Smooth muscle cell (in vitro differentiated cells): ENCODE data around the gene FBN3. TPM values are rescaled to one million over a fixed set of nuclear protein-coding genes. Genes with fewer than 3 reads are reported as not detected.

Experiments used
- DNase-seq: peaks from one replicate; lab custom pipeline; 2025; ENCODE audit not compliant: unreplicated experiment; lab: John Stamatoyannopoulos, UW
- H2AFZ ChIP-seq: fragments of 200-600 bp; sonication (generic); 2 replicates; pipeline ENCODE4 v1.6.0; 2016; ENCODE audit warnings: antibody characterized with exemption, low read depth, mild to moderate bottlenecking
- H3F3A ChIP-seq: fragments of 200-600 bp; sonication (generic); 2 replicates; pipeline ENCODE4 v1.6.0; 2017; ENCODE audit warnings: antibody characterized with exemption, low read depth
- H3K27ac ChIP-seq: fragments of 200-600 bp; sonication (generic); 2 replicates; pipeline ENCODE4 v1.5.1; 2016; ENCODE audit warnings: low read depth, mild to moderate bottlenecking
- H3K27me3 ChIP-seq: fragments of 200-600 bp; sonication (generic); 2 replicates; pipeline ENCODE4 v1.6.1; 2016; ENCODE audit warnings: low read depth, mild to moderate bottlenecking
- H3K36me3 ChIP-seq: fragments of 200-600 bp; sonication (generic); 2 replicates; pipeline ENCODE4 v1.5.1; 2016; ENCODE audit warnings: low read depth
- H3K4me1 ChIP-seq: fragments of 200-600 bp; sonication (generic); 2 replicates; pipeline ENCODE4 v1.5.1; 2016; ENCODE audit warnings: low read depth
- H3K4me2 ChIP-seq: fragments of 200-600 bp; sonication (generic); 2 replicates; pipeline ENCODE4 v1.6.0; 2016; ENCODE audit warnings: mild to moderate bottlenecking
- H3K4me3 ChIP-seq: fragments of 200-600 bp; sonication (generic); 2 replicates; pipeline ENCODE4 v1.5.1; 2016; ENCODE audit warnings: mild to moderate bottlenecking
- H3K79me2 ChIP-seq: fragments of 200-600 bp; sonication (generic); 2 replicates; pipeline ENCODE4 v1.6.0; 2016; ENCODE audit warnings: low read depth, mild to moderate bottlenecking
- H3K9ac ChIP-seq: fragments of 200-600 bp; sonication (generic); 2 replicates; pipeline ENCODE4 v1.6.0; 2016; ENCODE audit warnings: low read depth
- H3K9me3 ChIP-seq: fragments of 200-600 bp; sonication (generic); replicated peaks from 2 replicates; pipeline ENCODE4 v1.5.1; 2016; ENCODE audit warnings: low read depth
- H4K20me1 ChIP-seq: fragments of 200-600 bp; sonication (generic); 2 replicates; pipeline ENCODE4 v1.6.0; 2016; ENCODE audit warnings: low read depth
- CTCF ChIP-seq: fragments of 200-600 bp; sonication (generic); IDR thresholded peaks from 2 replicates; pipeline ENCODE4 v1.5.1; 2017; ENCODE audit warnings: borderline replicate concordance, mild to moderate bottlenecking, antibody characterized with exemption; ENCODE audit not compliant: insufficient read depth, poor library complexity, severe bottlenecking
- WGBS: methylation state at CpG from one replicate; pipeline ENCODE4 v1.1.7; 2016; ENCODE audit warnings: low lambda C conversion rate; 5-methylcytosine and 5-hydroxymethylcytosine counted together
- polyA plus RNA-seq: library from polyadenylated mRNA; unstranded; fragments of >200 nt; fragmentation: Nextera tagmentation; extraction: Ambion mirVana; gene quantifications from 2 replicates; pipeline ENCODE4 v1.2.1, GENCODE V29; 2016
- total RNA-seq: library from RNA; depleted of rRNA; stranded (reverse); fragments of >200 nt; gene quantifications from 2 replicates; pipeline ENCODE4 v1.2.3, GENCODE V29; 2014

The FBN3 gene
- total and polyA plus RNA-seq, 2 experiments from 2014 or later, result not detected

DNA sequence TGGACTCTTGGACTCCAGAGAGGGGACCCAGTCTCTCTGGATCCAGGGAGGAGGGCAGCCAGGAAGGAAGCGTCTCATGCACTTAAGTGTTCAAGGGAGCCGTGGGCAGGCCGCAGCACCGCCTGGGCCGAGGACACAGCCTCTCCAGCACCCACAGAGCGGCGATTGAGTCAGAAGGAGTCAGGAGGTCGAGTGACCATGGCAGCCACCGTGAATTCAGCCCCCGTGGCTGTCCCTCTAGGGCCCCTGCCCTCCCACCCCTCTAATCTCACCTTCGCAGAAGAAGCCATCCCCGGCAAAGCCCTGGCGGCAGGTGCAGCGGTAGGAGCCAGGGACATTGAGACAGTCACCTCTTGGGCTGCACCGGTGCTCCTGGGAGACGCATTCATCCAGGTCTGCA is 38.0 kb downstream of the FBN3 start:
- H3K9ac ChIP-seq, result no peak overlapping the region
- no peak overlapping the region for H3K4me3 ChIP-seq
- H3K9me3 ChIP-seq, result no peaks in the 10 kb centered on the region
- no peaks in the 10 kb centered on the region for H3K27me3 ChIP-seq
- no peaks in the 10 kb centered on the region for H4K20me1 ChIP-seq
- no peak for DNase-seq
- no peak overlapping the region for H3K4me2 ChIP-seq
- no peak overlapping the region for H2AFZ ChIP-seq
- H3F3A ChIP-seq, result no peaks in the 10 kb centered on the region
- H3K79me2 ChIP-seq, result no peaks in the 10 kb centered on the region
- H3K4me1 ChIP-seq, result no peaks in the 10 kb centered on the region
- TF ChIP-seq CTCF, result no peak
- H3K27ac ChIP-seq, result no peak overlapping the region
- no peaks in the 10 kb centered on the region for H3K36me3 ChIP-seq
- WGBS, result 91% methylated on average over 16 of the region's 16 CpGs

DNA sequence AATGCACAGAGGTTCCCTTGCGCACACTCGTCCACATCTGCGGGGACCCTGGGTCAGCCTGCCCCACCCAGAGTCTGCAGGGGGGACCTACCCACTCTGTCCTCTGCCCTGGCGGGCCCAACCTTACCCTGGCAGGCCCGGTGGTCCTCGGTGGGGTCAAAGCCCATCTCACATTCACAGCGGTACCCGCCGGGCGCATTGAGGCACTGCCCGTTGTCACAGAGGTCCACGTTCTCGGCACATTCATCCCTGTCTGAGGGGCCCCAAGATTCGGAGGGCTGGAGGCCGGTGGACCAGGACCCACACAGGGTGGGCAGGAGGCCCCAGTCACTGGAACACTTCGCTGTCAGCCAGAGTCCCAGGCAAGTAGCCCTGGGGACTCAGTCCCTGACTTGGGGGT is 38.5 kb downstream of the FBN3 start:
- no peak for DNase-seq
- Histone ChIP-seq H3K4me3 (no peak overlapping the region), H3K27ac (no peak overlapping the region), H3K9me3 (no peaks in the 10 kb centered on the region), H3K79me2 (no peaks in the 10 kb centered on the region), H3F3A (no peaks in the 10 kb centered on the region), H3K9ac (no peak overlapping the region), H3K36me3 (no peaks in the 10 kb centered on the region), H3K4me1 (no peaks in the 10 kb centered on the region), H3K4me2 (no peak overlapping the region), H2AFZ (no peak overlapping the region), H4K20me1 (no peaks in the 10 kb centered on the region), H3K27me3 (no peaks in the 10 kb centered on the region)
- TF ChIP-seq CTCF, result no peak
- over 99% methylated on average over 16 of the region's 16 CpGs for WGBS

DNA sequence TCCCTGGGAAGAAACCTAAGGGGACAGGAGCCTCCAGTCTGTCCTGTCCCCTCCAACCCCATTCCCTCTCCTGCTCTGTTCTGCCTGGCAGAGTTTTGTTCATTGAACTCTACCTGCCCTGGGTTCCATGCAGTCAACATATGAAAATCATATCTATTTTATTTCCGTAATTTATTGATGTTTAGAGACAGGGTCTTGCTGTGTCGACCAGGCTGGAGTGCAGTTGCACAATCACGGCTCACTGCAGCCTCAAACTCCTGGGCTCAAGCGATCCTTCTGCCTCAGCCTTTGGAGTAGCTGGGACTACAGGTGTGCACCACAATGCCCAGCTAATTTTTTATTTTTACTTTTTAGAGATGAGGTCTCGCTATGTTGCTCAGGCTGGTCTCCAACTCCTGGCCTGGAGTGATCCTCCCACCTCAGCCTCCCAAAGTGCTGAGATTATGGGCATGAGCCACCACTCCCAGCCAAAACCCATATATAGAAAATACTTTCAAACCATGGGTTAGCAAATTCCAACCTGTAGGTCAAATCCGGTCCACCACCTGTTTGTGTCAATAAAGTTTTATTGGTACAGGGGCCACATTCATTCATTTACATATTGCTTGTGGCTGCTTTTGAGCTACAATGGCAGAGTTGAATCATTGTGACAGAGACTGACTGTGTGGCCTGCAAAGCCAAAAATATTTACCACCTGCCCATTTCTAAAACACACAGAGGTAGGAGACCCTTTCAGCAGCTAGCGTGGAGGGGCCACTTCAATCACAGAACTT is 39.3 kb downstream of the FBN3 start:
- WGBS, result 99% methylated on average over 7 of the region's 7 CpGs
- Histone ChIP-seq H3K27ac (no peak overlapping the region), H4K20me1 (no peaks in the 10 kb centered on the region), H2AFZ (no peak overlapping the region), H3F3A (no peaks in the 10 kb centered on the region), H3K4me1 (no peaks in the 10 kb centered on the region), H3K9ac (no peak overlapping the region), H3K4me3 (no peak overlapping the region), H3K36me3 (no peaks in the 10 kb centered on the region), H3K27me3 (no peaks in the 10 kb centered on the region), H3K9me3 (no peaks in the 10 kb centered on the region), H3K79me2 (no peaks in the 10 kb centered on the region), H3K4me2 (no peak overlapping the region)
- DNase-seq, result no peak
- no peak for TF ChIP-seq CTCF

DNA sequence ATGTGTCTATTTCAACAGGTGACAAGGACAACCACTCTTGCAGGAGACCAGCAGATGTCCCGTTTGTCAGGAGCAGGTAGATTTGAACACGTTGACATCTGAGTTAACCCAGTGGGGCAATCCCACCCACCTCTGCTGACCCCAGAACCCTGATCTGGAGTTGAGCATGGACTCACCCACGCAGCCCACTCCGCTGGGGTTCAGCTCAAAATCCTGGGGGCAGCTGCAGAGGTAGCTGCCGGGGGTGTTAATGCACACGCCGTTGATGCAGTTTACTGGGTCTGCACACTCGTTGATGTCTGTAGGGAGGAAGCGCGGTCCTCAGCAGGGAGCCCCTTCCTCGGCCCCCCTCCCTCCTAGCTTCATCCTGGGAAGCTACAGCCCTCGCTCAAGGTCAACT is 39.9 kb downstream of the FBN3 start:
- no peak for TF ChIP-seq CTCF
- H3K4me1 ChIP-seq, result no peaks in the 10 kb centered on the region
- H3K36me3 ChIP-seq, result no peaks in the 10 kb centered on the region
- H3K9ac ChIP-seq, result no peak overlapping the region
- H4K20me1 ChIP-seq, result no peaks in the 10 kb centered on the region
- DNase-seq, result no peak
- H3K4me3 ChIP-seq, result no peak overlapping the region
- no peaks in the 10 kb centered on the region for H3K79me2 ChIP-seq
- H3F3A ChIP-seq, result no peaks in the 10 kb centered on the region
- 96% methylated on average over 12 of the region's 12 CpGs for WGBS
- H3K9me3 ChIP-seq, result no peaks in the 10 kb centered on the region
- no peak overlapping the region for H3K4me2 ChIP-seq
- H2AFZ ChIP-seq, result no peak overlapping the region
- no peaks in the 10 kb centered on the region for H3K27me3 ChIP-seq
- no peak overlapping the region for H3K27ac ChIP-seq
